GM10266 (cell line): Measurements from ENCODE around the gene PPP2R5E.

Source experiments
- DNase-seq: peaks from one replicate; pipeline ENCODE4 v3.0.0; 2012; ENCODE audit errors: extremely low spot score
- TF ChIP-seq, protein P1 (sequence below): IDR thresholded peaks from 2 replicates; pipeline ENCODE4 v1.5.1; 2012; ENCODE audit warnings: mild to moderate bottlenecking, low read depth; ENCODE audit not compliant: control insufficient read depth, insufficient read depth; ENCODE audit errors: missing control alignments

The PPP2R5E gene

DNA sequence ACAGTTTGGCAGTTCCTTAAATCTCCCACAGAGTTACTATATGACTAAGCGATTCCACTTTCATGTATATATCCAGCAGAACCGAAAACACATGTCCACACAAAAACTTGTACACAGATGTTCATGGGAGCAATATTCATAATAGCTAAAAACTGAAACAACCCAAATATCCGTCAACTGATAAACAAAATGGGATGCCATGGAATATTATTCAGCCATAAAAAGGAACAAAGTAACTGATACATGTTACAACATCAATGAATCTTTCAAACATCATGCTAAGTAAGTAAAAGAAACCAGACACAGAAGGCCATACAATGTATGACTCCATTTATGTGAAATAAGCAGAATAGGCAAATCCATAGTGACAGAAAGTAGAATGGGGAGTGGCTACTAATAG lies 144.2 kb downstream of the PPP2R5E start:
- TF ChIP-seq, protein P1, sequence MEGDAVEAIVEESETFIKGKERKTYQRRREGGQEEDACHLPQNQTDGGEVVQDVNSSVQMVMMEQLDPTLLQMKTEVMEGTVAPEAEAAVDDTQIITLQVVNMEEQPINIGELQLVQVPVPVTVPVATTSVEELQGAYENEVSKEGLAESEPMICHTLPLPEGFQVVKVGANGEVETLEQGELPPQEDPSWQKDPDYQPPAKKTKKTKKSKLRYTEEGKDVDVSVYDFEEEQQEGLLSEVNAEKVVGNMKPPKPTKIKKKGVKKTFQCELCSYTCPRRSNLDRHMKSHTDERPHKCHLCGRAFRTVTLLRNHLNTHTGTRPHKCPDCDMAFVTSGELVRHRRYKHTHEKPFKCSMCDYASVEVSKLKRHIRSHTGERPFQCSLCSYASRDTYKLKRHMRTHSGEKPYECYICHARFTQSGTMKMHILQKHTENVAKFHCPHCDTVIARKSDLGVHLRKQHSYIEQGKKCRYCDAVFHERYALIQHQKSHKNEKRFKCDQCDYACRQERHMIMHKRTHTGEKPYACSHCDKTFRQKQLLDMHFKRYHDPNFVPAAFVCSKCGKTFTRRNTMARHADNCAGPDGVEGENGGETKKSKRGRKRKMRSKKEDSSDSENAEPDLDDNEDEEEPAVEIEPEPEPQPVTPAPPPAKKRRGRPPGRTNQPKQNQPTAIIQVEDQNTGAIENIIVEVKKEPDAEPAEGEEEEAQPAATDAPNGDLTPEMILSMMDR = no peak

DNA sequence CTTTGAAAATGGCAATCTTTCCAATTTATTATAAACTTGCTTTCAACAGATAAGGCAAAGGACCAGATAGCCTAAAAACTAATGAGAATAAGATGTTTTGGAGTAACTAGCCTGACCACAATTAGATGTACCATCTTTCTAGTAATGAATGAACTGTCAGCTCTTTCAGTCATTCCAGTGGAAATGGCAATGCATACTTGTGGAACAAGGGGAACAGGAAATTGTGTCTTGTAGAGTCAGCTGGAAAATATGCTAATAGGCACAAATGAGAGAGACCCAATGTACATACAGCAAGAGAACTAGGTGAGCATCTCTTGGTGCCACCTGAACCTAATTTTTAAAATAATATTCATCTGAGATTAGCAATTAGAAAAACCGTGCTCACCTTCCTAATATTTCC lies 148.3 kb downstream of the PPP2R5E start:
- DNase-seq = no peak
- TF ChIP-seq, protein P1 = no peak

More for the DNA sequence above, 144.2 kb downstream of the PPP2R5E start:
- no peak for DNase-seq

- no peak for DNase-seq
- TF ChIP-seq, protein P1 = no peak
Observed at GRCh38 chr14:63394432-63394831, 148.7 kb downstream of the PPP2R5E start.

DNA sequence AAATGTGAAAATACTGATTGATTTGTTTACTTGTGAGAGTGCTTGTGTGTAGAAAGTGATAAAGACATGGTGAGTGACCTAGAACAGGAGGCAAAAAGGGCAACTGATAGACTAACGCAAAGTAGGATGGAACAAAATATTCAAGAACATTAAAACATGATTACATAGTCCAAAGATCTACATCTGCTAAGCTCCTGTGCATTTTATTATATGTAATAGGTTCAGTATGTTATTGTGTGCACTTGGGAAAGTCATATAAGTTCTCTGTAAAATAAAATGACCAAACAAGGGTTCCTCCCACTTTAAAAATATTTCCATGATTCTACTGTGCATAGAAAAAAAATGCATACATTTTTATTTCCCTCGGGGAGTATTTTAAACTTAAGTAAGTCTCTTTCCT lies 150.2 kb downstream of the PPP2R5E start:
- TF ChIP-seq, protein P1 = no peak
- no peak for DNase-seq

GRCh38 chr14:63392236-63392635 lies 150.9 kb downstream of the PPP2R5E start:
- no peak for DNase-seq
- TF ChIP-seq, protein P1 = no peak

GRCh38 chr14:63388766-63389431 lies 154.3 kb downstream of the PPP2R5E start:
- DNase-seq = peak; percentile 46
- TF ChIP-seq, protein P1 = peak; percentile 85

DNA sequence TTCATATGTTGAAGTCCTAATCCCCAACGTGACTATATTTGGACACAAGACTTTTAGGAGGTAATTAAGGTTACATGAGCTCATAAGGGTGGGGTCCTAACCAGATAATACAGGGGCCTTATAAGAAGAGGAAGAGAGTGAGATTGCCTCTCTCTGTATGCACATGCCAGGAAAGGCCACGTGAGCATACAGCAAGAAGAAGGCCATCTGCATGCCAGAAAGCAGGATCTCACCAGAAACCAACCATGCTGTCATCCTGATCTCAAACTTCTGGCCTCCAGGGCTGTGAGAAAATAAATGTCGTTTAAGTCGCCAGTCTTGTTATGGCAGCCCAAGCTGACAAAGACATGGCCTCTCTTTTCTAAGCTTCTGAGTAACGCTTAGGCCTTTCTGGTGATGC lies 155.5 kb downstream of the PPP2R5E start:
- TF ChIP-seq, protein P1 = no peak
- DNase-seq = no peak
